GM21737 (cell line): ENCODE results near the gene SLC66A2.
A peak's percentile ranks its signal among the peaks of the same experiment; 100 is the strongest.
"Not testable (repeated sequence)": the region's sequence is repeated elsewhere in the genome, so short reads cannot be mapped to it uniquely, and the experiment has no call there.

Experiments used
- ATAC-seq: cut with Tn5 transposase; IDR thresholded peaks from one replicate; pipeline ENCODE4 v1.9.1; 2021; ENCODE audit warnings: mild to moderate bottlenecking, moderate library complexity; ENCODE audit not compliant: unreplicated experiment

The SLC66A2 gene

GRCh38 chr18:79951545-79952455, at the start of gene SLC66A2:
SLC66A2 (minus strand) TSS chr18:79951653; CDS start chr18:79950926, 727 bp downstream.
- ATAC-seq: peak; percentile 84

DNA sequence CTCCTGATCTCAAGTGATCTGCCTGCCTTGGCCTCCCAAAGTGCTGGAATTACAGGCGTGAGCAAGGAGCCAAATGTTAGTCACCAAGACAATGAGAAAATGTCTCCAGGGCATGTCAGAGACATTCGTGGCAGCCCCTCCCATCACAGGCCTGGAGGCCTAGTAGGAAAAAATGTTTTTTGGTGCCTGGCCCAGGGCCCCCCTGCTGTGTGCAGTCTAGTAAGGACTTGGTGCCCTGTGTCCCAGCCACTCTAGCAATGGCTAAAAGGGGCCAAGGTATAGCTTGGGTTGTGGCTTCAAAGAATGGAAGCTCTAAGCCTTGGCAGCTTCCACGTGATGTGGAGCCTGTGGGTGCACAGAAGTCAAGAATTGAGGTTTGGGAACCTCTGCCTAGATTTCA, 49.4 kb upstream of the SLC66A2 start:
- ATAC-seq: no peak

DNA sequence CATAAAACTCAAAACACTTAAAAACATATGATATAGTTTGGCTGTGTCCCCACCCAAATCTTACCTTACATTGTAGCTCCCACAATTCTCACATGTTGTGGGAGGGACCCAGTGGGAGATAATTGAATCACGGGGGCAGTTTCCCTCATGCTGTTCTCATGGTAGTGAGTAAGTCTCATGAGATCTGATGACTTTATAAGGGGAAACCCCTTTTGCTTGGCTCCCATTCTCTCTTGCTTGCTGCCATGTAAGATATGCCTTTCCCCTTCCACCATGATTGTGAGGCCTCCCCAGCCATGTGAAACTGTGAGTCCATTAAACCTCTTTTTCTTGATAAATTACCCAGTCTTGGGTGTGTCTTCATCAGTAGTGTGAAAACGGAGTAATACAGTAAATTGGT, 48.2 kb upstream of the SLC66A2 start:
- ATAC-seq: not testable (repeated sequence)

DNA sequence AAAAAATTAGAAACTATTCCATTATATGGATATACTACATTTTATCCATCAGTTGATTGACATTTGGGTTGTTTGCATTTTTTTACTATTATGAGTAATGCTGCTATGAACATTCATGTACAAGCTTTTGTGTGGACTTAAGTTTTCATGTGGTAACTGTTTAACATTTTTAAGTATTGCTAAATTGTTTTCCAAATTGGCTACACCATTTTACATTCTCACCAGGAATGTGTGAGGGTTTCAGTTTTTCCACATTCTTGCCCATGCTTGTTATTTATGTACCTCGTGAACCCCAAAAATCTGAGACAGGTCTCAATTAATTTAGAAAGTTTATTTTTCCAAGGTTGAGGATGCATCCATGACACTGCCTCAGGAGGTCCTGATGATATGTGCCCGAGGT, 40.0 kb upstream of the SLC66A2 start:
- ATAC-seq: no peak

- no peak for ATAC-seq
Measured at GRCh38 chr18:79989195-79989497, 37.7 kb upstream of the SLC66A2 start.

DNA sequence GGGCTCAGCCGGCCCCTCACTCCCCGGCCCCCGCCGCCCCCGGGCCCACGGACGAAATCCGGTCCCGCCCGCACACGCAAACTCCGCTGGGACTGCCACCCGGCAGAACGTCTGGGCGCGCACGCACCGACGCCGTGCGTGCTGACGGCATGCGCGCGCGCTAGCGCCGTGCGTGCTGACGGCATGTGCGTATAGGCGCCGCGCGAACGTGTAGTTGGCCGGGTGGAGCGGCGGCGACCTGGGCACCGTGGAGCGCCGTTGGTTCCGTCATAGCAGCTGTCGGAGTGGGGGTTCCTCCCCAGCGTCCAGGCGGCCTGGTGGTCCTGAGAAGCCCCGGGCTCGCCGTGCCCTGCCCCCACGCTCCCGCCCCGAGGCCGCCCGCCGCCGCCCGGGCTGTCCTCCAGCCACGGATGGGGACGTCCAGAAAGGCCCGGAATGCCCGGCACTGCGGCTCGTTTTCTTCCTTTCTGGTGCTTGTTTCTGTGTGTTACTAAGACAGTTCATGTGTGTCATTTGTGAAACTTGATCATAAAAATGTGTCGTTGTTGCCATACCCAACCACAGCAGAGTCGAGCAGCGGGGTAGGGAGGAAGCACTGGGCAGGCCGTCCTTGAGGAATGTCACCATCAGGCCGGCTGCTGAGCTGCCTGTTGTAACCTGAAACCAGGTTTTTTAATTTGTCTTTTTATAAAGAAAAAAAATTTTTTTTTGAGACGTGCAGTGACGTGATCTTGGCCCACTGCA, 37.2 kb upstream of the SLC66A2 start, which contains the start of gene TXNL4A:
Gene TXNL4A (minus strand): TSS at position 113 of the 744 bp plus-strand sequence. CDS start 171 bp downstream, outside the sequence.
- peak; percentile 94 for ATAC-seq

DNA sequence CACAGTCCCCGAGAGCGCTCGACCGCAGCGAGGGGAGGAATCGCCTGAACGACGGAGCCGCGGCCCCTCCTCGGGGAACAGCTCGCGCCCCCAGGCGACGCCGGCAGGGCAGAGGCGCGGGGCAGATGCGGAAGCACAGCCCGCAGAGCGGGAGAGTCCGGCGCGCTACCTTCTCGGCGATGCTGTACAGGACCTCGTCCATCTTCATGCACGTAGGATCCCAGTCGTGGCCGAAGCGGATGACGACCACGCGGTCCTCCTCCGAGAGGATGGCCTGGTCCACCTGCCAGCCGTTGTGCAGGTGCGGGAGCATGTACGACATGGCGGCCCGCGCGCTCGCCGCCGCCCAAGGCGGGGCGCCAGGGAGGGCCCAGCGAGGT, 36.6 kb upstream of the SLC66A2 start:
- peak; percentile 70 for ATAC-seq

DNA sequence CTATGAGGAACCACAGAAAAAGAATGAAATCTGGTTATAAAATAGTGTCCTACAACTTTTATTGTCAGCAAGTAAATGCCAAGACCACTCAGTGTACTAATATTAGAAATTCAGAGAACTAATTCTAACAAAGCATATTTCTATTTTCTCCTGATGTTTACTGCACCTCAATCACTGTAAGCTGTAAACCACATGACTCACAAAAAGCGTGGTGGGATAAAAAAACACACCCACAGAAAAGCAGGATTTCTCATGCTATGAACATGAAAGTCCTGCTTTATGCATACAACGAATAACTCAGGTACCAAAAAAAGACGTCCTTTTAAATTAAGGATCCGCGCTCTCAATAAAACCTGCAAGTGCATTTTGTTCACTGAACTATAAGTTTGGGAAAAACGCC, 36.1 kb upstream of the SLC66A2 start:
- no peak for ATAC-seq

- ATAC-seq: no peak
Measured at GRCh38 chr18:79986726-79987125, 35.3 kb upstream of the SLC66A2 start.

DNA sequence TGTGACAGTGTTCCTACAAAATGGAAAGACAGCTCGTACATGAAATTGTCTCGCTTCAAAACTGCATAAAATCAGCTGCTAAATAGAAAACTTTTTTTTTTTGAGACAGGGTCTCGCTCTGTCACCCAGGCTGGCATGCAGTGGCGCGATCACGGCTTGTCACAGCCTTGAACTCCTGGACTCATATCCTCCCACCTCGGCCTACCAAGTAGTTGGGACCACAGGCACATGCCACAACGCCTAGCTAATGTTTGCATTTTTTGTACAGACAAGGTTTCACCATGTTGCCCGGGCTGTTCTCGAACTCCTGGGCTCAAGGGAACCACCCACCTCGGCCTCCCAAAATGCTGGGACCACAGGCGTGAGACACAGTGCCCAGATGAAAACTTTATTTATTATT, 33.7 kb upstream of the SLC66A2 start:
- no peak for ATAC-seq

GRCh38 chr18:79983793-79984192, 32.3 kb upstream of the SLC66A2 start:
- no peak for ATAC-seq

GRCh38 chr18:79983253-79983652, 31.8 kb upstream of the SLC66A2 start:
- ATAC-seq: no peak

- no peak for ATAC-seq
Measured at GRCh38 chr18:79982736-79983135, 31.3 kb upstream of the SLC66A2 start.

DNA sequence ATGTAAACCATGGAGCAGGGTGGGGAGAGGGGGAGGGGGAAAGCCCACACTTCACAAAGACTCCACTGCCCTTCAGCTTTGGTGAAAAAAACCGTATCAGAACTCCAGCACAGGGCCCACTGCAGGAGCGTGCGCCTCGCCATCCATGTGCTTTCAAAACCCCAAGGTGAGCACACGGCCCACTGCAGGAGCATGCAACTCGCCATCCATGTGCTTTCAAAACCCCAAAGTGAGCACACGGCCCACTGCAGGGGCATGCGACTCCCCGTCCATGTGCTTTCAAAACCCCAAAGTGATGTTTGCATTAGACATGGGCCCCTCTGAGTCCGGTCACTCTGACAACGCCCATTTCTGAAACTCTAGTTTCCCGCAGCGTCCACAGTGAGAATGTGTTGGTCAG, 29.1 kb upstream of the SLC66A2 start:
- ATAC-seq: no peak

DNA sequence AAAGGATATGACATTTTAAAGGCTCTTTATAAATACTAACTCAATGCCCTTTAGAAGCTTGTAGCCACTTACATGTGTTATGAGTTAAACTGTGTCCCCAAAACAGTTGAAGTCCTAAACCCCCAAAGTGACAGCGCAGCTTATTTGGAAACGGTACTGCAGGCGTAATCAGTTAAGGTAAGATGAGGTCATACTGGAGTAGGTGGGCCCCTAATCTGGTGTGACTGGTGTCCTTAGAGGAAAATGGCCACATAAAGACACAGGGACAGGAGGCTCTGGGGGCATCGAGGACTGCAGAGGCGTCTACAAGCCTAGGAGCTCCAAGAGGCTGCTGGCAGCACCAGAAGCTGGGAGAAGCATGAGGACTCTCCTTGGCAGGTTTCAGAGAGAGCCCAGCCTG, 28.4 kb upstream of the SLC66A2 start:
- no peak for ATAC-seq

GRCh38 chr18:79975985-79976680, 24.7 kb upstream of the SLC66A2 start:
- ATAC-seq: no peak

DNA sequence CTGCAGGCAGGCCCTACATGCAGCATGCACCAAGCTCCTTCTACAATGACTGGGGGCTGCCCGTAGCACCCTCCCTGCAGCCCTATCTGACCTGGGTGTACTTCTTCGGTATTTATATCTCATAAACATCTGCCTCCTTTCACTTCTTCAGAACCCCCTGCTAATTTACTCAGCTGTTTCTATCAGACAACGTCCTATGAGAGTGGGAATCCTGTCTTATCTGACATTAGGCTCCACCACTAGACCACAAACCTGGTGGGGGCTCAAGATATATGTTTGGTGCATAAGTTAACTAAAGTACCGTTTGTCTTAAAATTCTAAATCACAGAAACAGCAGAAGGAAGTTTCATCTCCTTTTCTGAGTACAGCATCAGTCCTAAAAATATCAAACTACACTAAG, 23.6 kb upstream of the SLC66A2 start:
- ATAC-seq: no peak

GRCh38 chr18:79974025-79974654, 22.7 kb upstream of the SLC66A2 start:
- no peak for ATAC-seq

DNA sequence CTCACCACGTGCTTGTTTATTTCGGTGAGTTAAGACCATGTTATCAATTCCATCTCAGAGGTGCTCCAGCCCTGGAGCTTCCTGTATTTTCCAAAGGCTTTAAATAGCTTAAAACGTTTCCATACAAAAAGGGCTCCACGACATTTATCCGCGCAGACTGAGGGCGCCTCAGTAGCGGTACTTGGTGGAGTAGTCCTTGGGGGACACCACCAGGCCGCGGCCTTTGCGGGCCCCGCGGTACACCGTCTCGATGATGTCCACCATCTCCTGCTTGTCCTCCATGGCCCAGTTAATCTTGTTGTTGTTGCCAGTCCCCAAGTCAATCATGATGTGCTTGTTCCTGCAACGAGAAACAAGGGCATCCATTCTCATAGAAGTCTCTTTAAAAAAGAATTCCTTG, 22.1 kb upstream of the SLC66A2 start:
- ATAC-seq: no peak

GRCh38 chr18:79972720-79973119, 21.3 kb upstream of the SLC66A2 start:
- ATAC-seq: no peak

- ATAC-seq: no peak
Measured at GRCh38 chr18:79971986-79972385, 20.5 kb upstream of the SLC66A2 start.
